ENCODE data around the gene CYP4F2. TPM values are rescaled to one million over a fixed set of nuclear protein-coding genes. Genes with fewer than 3 reads are reported as not detected.

Gene CYP4F2, protein sequence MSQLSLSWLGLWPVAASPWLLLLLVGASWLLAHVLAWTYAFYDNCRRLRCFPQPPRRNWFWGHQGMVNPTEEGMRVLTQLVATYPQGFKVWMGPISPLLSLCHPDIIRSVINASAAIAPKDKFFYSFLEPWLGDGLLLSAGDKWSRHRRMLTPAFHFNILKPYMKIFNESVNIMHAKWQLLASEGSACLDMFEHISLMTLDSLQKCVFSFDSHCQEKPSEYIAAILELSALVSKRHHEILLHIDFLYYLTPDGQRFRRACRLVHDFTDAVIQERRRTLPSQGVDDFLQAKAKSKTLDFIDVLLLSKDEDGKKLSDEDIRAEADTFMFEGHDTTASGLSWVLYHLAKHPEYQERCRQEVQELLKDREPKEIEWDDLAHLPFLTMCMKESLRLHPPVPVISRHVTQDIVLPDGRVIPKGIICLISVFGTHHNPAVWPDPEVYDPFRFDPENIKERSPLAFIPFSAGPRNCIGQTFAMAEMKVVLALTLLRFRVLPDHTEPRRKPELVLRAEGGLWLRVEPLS
- not detected in 2 replicates for total RNA-seq
- polyA plus RNA-seq, result not detected in 2 replicates
- not detected in 2 replicates for polyA plus RNA-seq (2011; cell fraction: cytosol; rRNA removed)
- not detected in 2 replicates for polyA plus RNA-seq (2011; cell fraction: nucleus; rRNA removed)
- not detected in 2 replicates for polyA plus RNA-seq (2012)
- not detected in 2 replicates for polyA minus RNA-seq
- polyA minus RNA-seq (2011; cell fraction: cytosol; rRNA and poly(A)+ RNA removed), result not detected
- polyA minus RNA-seq (2011; cell fraction: nucleus; rRNA and poly(A)+ RNA removed), result not detected in 2 replicates
- percentile 5 among the genes with signal in this experiment for Bru-seq, nascent RNA
- percentile 15 among the genes with signal in this experiment for BruChase-seq, experiment 1, labeled RNA remaining after a 6-hour chase
- BruChase-seq, experiment 2, labeled RNA remaining after a 2-hour chase, result percentile 10 among the genes with signal in this experiment
- long read RNA-seq, result 0 reads

- FAIRE-seq (no peak), DNase-seq (ENCODE audit: low read depth, low spot score) (no peak)
- Histone ChIP-seq H3K36me3 (ENCODE audit: control insufficient read depth in 2 of 2, extremely low read depth in 1 of 2, insufficient read depth in 2 of 2, low read length in 2 of 2) (no peaks in the 10 kb centered on the region), H3K27ac (ENCODE audit: insufficient read depth, low read depth, low read length) (no peak within 1 kb of the TSS), H4K20me1 (replicated peaks; ENCODE audit: control insufficient read depth, extremely low read depth, insufficient read depth, low read length) (no peaks in the 10 kb centered on the region), H2AFZ (ENCODE audit: low read depth, low read length) (no peak within 1 kb of the TSS), H3K4me1 (ENCODE audit: control insufficient read depth, extremely low read depth, insufficient read depth, low read length) (no peaks in the 10 kb centered on the region), H3K79me2 (ENCODE audit: control insufficient read depth, insufficient read depth, low read length) (no peaks in the 10 kb centered on the region), H3K27me3 (ENCODE audit: control insufficient read depth in 2 of 2, insufficient read depth in 2 of 2, low read length in 2 of 2) (no peaks in the 10 kb centered on the region), H3K4me2 (ENCODE audit: insufficient read depth, low read length) (no peak within 1 kb of the TSS), H3K9me1 (replicated peaks; ENCODE audit: control insufficient read depth, extremely low read depth, insufficient read depth, low read length) (no peaks in the 10 kb centered on the region), H3K9me3 (replicated peaks; ENCODE audit: control insufficient read depth, insufficient read depth, low read length) (no peaks in the 10 kb centered on the region), H3K9ac (replicated peaks; ENCODE audit: extremely low read depth, insufficient read depth, low read length) (no peak within 1 kb of the TSS), H3K4me3 (replicated peaks in 1 of 3; ENCODE audit: insufficient read depth in 1 of 3, low read depth in 1 of 3, low read length in 3 of 3) (no peak within 1 kb of the TSS)
- intact Hi-C loops (cut with micrococcal nuclease) (no loop called here), dilution Hi-C loops (cut with MboI; ENCODE audit: extremely low pct_ligation_motif_present, low sequenced_read_pairs) (no loop called here)
- CTCF ChIA-PET, result no interaction called here
- no peak for TF ChIP-seq MYC (IDR thresholded peaks at IDR 0.05; ENCODE audit: low read depth, low read length)
- no peak for TF ChIP-seq EZH2 (IDR thresholded peaks at IDR 0.05; ENCODE audit: borderline replicate concordance, low read depth, low read length, severe bottlenecking)
- POLR2A ChIA-PET, result no interaction called here
- no TSS peak for BruUV-seq (replicated peaks)
These were observed at the start of gene CYP4F2 for GRCh38 chr19:15897738-15898276. TSS of gene CYP4F2 (minus strand) at chr19:15898074. CDS start at chr19:15897611, 463 bp downstream.

DNA sequence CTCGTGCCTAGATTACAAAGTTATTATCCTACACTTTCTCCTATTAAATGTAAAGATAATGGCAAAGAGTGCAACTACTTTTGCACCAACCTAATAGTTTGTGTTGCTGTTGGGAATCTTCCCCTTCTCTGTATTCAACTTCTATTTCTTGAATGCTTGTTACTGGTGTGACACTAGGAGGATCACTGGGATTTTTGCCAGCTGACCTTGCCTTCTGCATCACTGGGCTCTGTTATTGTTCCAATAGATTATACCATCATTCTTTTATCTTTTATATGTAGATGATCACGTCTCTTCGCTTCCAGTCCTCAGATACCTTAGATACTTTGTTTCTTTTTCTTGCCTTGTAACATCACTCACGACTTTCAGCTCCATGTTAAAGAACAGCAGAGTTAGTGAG is 47.4 kb upstream of the CYP4F2 start:
- ChIA-PET CTCF (no interaction called here), POLR2A (no interaction called here)
- no peak for FAIRE-seq
- H3K4me2 ChIP-seq (ENCODE audit: insufficient read depth, low read length), result no peak overlapping the region
- no peaks in the 10 kb centered on the region for H3K36me3 ChIP-seq (ENCODE audit: control insufficient read depth in 2 of 2, extremely low read depth in 1 of 2, insufficient read depth in 2 of 2, low read length in 2 of 2)
- no peaks in the 10 kb centered on the region for H3K79me2 ChIP-seq (ENCODE audit: control insufficient read depth, insufficient read depth, low read length)
- no TSS peak for BruUV-seq (replicated peaks)
- dilution Hi-C loops (cut with MboI; ENCODE audit: extremely low pct_ligation_motif_present, low sequenced_read_pairs) (no loop called here), intact Hi-C loops (cut with micrococcal nuclease) (no loop called here)
- H3K9me3 ChIP-seq (replicated peaks; ENCODE audit: control insufficient read depth, insufficient read depth, low read length), result no peaks in the 10 kb centered on the region
- no peaks in the 10 kb centered on the region for H3K27me3 ChIP-seq (ENCODE audit: control insufficient read depth in 2 of 2, insufficient read depth in 2 of 2, low read length in 2 of 2)
- H3K9me1 ChIP-seq (replicated peaks; ENCODE audit: control insufficient read depth, extremely low read depth, insufficient read depth, low read length), result no peaks in the 10 kb centered on the region
- H3K27ac ChIP-seq (ENCODE audit: insufficient read depth, low read depth, low read length), result no peak overlapping the region
- DNase-seq (ENCODE audit: low read depth, low spot score), result no peak
- no peaks in the 10 kb centered on the region for H3K4me1 ChIP-seq (ENCODE audit: control insufficient read depth, extremely low read depth, insufficient read depth, low read length)
- TF ChIP-seq MYC (IDR thresholded peaks at IDR 0.05; ENCODE audit: low read depth, low read length) (no peak), FOS (IDR thresholded peaks at IDR 0.05; ENCODE audit: borderline replicate concordance, insufficient read depth, low read length) (no peak), JUN (IDR thresholded peaks at IDR 0.05; ENCODE audit: borderline replicate concordance, insufficient read depth, insufficient read length, low read depth) (no peak), POLR2AphosphoS5 (IDR thresholded peaks at IDR 0.05; ENCODE audit: insufficient read depth, low read depth, low read length) (no peak), MAX (IDR thresholded peaks at IDR 0.05; ENCODE audit: insufficient read depth, insufficient read length) (no peak), EZH2 (IDR thresholded peaks at IDR 0.05; ENCODE audit: borderline replicate concordance, low read depth, low read length, severe bottlenecking) (no peak), GATA2 (IDR thresholded peaks at IDR 0.05; ENCODE audit: insufficient read depth, insufficient read length, low read depth, low read length) (no peak), CTCF (IDR thresholded peaks at IDR 0.05; ENCODE audit: extremely low read depth in 1 of 2, insufficient read depth in 1 of 2, low read depth in 1 of 2, low read length in 2 of 2) (no peak), POLR2A (IDR thresholded peaks at IDR 0.05; ENCODE audit: low read depth, low read length) (no peak)
- no peak overlapping the region for H2AFZ ChIP-seq (ENCODE audit: low read depth, low read length)
- H4K20me1 ChIP-seq (replicated peaks; ENCODE audit: control insufficient read depth, extremely low read depth, insufficient read depth, low read length), result no peaks in the 10 kb centered on the region
- no peak overlapping the region for H3K4me3 ChIP-seq (replicated peaks in 1 of 3; ENCODE audit: insufficient read depth in 1 of 3, low read depth in 1 of 3, low read length in 3 of 3)
- no peak overlapping the region for H3K9ac ChIP-seq (replicated peaks; ENCODE audit: extremely low read depth, insufficient read depth, low read length)

Data from endothelial cell of umbilical vein (primary cell).